GM18519 (cell line): Measurements from ENCODE around the gene RABGGTB.
"Not testable (repeated sequence)": the region's sequence is repeated elsewhere in the genome, so short reads cannot be mapped to it uniquely, and the experiment has no call there.

ENCODE experiments used
- ATAC-seq: cut with Tn5 transposase; IDR thresholded peaks from one replicate; pipeline ENCODE4 v1.9.1; 2021; ENCODE audit warnings: mild to moderate bottlenecking, moderate library complexity; ENCODE audit not compliant: unreplicated experiment, low FRiP score

Gene RABGGTB

DNA sequence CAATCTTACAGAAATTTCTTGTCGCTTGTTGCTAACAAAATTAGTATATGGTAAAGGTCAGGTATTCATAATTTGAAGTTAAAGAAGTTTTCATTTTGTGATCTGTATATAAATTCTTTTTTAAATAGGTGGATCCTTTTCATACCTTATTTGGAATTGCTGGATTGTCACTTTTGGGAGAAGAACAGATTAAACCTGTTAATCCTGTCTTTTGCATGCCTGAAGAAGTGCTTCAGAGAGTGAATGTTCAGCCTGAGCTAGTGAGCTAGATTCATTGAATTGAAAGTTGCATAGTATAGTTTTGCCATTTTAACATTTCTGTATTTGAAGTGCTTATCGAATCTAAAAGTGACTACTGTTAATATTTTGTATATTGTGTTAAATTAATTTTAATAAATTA is 8.3 kb downstream of the RABGGTB start:
- ATAC-seq = no peak

DNA sequence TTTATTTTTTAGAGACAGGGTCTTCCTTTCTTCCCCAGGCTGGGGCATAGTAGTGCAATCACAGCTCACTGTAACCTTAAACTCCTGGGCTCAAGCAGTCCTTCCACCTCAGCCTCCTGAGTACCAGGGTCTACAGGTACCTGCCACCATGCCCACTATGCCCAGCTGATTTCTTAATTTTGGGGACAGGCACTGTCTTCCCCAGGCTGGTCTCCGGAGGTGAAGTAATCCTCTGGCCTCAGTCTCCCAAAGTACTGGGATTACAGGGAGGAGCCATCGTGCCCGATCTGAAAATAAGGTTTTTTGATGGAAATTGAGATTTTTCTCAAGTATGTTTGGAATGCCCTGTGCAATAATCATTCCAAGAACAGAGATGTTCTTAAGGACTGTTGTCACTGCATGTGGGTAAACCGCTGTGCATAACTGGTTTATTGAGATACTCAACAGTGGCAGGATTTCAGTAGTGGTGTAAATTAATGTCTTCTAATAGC is 9.7 kb downstream of the RABGGTB start:
- no peak for ATAC-seq

DNA sequence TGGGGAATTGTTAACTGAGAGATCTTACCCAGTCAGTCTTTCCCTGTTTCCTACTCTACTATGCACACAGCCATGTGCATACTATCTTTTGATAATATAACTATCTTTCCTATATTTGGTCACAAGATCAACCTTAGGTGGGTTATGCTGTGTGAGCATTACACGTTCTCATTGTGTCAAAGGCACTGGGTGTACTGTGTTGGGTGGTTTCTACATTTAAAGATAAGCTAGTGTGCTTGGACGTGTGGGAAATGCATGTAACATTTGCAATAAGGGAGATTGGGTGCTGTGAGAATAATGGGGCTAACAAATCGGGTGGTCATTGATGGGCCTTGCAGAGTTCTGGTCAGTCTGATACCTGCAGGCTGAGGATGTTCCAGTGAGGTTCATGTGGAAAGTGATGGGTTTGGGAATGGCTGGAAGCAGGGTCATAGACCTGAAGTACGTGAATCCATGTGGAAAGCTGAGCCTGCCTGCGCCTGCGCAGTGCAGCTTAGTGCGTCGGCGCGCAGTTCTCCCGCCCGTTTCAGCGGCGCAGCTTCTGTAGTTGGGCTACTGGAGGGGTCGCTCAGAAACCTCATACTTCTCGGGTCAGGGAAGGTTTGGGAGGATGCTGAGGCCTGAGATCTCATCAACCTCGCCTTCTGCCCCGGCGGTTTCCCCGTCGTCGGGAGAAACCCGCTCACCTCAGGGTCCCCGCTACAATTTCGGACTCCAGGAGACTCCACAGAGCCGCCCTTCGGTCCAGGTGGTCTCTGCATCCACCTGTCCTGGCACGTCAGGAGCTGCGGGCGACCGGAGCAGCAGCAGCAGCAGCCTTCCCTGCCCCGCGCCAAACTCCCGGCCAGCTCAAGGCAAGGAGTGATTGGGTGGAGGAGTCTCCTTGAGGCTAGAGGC is 10.6 kb downstream of the RABGGTB start, which contains the start of gene MSH4:
TSS of gene MSH4 (plus strand) at position 507 of the 897 bp plus-strand sequence. CDS start at position 611, 104 bp downstream.
- no peak for ATAC-seq

DNA sequence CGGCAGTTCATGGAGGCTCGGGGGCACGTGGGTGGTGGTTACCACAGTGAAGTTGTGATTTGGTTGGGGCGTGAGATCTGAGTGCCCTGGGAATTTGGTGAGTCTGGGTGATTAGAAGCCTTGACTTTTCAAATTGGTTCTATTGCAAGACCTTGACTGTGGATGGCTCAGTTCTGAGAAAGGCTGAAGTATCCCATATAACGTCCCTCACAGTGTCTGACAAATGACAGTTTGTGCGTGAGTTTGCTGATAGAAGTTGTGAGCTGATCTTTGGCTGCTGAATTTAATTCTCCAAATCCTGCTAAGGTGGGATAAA is 11.2 kb downstream of the RABGGTB start:
- ATAC-seq = no peak

DNA sequence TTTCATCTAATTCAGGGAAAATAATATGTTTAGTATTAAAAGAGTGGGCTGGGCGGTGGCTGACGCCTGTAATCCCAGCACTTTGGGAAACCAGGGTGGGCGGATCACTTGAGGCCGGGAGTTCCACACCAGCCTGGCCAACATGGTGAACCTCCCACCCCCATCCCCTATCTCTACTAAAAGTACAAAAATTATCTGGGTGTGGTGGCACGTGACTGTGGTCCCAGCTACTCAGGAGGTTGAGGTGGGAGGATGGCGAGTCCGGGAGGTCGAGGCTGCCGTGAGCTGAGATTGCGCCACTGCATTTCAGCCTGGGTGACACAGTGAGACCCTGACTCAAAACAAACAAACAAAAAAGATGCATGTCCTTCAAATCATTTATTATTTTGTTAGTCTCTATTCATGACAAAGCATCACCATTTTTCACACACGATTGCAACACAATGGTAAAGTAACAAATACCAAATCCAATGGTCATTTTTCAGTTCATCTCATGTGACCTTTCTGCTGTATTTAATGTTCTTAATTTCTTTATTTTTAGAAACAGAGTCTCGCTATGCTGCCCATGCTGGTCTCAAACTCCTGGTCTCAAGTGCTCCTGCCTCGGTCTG is 11.7 kb downstream of the RABGGTB start:
- ATAC-seq = no peak

DNA sequence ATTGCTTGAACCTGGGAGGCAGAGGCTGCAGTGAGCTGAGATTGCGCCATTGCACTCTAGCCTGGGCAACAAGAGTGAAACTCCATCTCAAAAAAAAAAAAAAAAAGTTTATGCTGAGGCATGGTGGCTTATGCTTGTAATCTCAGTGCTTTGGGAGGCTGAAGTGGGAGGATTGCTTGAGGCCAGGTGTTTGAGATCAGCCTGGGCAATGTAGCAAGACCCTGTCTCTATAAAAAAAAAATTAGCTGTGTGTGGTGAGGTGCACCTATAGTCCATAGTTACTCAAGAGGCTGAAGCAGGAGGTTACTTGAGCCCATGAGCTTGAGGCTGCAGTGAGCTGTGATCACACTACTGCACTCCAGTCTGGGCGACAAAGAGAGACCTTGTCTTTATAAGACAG is 15.4 kb downstream of the RABGGTB start:
- ATAC-seq = not testable (repeated sequence)

DNA sequence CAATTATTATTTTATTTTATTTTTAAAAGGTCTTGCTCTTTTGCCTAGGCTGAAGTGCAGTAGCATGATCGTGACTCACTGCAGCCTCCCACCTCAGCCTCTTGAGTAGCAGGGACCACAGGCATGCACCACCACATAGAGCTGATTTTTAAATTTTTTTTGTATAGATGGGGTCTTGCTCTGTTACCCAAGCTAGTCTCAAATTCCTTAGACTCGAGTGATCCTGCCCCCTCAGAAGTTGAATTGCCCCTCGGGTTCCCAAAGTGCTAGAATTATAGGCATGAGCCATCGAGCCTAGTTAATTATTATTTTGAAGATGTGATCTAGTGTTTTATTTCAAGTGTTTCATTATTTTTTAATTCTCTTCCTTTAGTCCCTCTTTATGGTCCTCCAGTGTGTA is 22.9 kb downstream of the RABGGTB start:
- ATAC-seq = no peak

DNA sequence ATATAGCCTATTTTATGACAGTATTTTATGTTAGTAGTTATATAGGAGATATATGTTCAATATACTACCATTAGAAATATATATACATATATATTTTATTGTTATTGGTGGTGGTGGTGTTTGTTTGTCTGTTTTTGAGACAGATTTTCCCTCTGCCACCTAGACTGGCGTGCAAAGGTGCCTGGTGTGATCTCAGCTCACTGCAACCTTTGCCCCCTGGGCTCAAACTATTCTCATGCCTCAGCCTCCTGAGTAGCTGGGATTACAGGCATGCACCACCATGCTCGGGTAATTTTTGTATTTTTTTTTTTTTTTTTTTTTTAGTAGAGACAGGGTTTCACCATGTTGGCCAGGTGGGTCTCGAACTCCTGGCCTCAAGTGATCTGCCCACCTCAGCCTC is 24.1 kb downstream of the RABGGTB start:
- not testable (repeated sequence) for ATAC-seq

DNA sequence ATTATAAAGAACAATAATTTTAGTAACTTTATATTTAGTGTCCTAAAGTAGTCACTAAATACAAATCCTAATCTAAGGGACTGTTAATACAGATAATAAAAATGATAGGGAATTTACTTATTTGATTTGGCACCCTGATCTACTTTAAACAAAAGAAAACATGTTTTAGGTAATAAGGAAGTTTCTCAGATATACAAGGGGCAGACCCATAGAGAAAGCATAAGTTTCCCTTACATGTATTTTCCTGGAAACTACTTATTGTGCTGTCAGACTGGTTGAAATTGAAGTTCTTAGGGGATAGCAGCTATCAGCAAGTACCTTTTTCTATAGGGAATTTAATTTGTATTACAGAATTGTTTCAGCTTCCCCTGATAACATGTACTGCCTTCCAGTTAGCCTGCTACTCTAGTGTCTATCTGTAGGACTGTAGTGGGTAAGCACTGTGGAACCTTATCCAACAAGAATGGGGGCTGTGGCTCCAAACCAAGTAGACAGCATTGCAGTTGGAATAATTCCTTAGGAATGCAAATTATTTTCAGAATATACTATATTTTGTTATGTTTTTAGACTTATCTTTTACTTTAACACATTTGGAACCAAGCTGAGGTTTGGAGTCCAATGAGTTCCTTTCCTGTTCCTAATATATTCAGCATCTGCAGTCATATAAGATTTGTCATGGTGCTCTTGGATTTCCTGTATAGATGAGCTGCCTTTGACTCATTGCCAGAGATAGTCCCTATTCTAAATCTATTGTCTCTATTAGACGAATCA is 25.3 kb downstream of the RABGGTB start:
- ATAC-seq = no peak

DNA sequence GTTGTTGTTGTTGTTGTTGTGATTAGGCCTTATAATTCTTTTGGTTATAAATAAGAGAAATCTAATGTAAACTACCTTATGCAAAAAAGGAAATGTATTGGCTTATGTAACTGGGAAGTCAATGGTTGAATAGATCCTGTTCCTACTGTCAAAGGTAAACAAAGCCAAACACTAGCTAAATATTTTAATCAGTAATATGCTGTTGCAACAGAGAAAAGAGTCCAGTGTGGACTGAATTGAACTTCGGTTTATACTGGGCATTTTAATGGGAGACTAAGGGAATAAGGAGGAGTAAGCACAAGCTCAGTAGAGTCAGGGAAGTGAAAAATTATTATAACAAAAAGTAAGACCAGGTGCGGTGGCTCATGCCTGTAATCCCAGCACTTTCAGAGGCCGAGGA is 26.0 kb downstream of the RABGGTB start:
- ATAC-seq = no peak

DNA sequence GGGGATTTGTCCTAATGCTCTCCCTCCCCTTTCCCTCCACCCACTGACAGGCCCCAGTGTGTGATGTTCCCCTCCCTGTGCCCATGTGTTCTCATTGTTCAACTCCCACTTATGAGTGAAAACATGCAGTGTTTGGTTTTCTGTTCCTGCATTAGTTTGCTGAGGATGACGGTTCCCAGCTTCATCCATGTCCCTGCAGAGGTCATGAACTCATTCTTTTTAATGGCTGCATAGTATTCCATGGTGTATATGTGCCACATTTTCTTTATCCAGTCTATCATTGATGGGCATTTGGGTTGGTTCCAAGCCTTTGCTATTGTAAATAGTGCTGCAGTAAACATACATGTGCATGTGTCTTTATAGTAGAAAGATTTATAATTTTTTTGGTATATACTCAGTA is 37.5 kb downstream of the RABGGTB start:
- not testable (repeated sequence) for ATAC-seq

DNA sequence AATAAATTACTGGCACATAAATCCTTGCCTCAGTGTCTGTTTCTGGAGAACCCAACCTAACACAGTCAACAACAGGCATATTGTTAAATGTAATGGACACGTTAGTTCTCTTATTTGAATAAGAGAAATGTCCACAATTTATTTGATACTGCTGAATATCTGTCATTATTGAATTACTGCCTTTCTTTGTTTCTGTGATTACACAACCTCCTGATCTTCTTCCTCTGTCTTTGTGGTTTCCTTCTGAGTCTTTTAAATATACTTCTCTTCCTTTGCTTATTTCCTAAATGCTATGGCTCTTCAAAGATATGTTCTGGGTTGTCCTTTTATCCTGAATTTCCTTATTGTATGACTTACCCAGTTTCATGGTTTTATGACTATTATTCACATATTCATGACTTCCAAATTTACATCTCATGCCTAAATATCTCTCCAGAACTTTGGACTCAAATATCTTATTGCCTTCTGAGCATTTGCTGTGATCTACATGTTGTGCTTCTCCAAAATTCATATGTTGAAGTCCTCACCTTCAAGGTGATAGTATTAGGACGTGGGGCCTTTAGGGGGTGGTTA is 50.6 kb downstream of the RABGGTB start:
- ATAC-seq = no peak

DNA sequence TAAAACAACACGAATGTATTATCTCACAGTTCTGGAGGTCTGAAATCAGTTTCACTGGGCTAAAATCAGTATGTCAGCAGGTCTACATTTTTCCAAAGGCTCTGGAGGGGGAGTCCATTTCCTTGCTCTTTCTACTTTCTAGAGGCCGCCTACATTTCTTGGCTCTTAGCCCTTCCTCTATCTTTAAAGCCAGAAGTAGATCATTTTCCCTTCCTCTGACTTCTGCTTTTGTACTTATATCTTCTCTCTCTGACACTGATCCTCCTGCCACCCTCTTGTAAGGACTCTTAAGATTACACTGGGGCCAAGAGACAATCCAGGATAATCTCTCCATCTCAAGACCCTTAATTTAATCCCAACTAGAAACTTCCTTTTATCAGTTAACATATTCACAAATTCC is 52.0 kb downstream of the RABGGTB start:
- ATAC-seq = no peak

DNA sequence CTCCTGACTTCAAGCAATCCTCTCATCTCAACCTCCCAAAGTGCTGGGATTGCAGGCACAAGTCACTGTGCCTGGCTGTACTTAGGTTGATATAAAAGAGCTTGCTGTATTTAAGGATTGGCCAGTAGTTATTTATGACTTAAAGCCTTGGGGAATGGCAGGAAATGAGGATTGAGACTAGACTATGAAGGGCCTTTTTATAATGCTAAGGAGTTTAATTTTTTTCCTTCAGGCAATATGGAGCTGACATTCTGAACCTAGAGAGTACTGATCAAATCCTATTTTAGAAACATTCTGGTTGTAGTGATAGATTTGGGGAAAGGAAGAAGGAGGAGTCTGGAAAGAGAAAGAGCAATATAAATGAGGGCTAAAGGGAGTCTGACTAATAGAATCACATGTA is 55.4 kb downstream of the RABGGTB start:
- no peak for ATAC-seq
